ENCODE results near the gene SRCAP.

SRCAP gene

DNA sequence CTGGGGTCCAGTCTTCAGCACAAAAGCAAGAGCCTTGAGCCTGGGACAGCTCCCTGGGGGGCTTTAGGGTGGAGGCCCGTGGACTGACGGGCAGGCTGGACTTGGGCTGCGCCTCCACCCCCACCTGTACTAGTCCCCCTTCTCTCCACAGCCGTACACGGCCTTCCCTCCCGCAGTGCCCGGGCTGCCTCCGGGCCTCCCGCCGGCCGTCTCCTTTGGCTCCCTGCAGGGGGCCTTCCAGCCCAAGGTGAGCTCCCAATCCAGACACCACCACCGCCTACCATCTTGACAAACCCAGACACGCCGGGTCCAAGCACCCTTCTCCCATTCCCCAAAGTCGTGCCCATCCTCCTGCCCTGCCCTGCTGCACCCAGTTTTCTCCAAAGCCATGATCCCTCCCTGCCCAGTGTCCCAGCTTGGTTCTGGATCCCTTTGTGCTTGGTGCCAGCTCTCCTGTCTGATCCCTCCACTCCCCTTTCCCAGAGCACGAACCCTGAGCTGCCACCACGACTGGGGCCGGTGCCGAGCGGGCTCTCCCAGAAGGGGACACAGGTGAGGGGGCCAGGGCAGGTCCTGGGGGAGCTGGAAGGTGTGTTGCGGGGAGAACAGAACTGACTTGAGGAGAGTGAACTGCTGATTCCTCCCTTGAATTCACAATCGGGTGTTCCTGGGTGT, 33.7 kb upstream of the SRCAP start:
- Histone ChIP-seq H3K9ac (ENCODE audit: low read depth, low read length) (no peak overlapping the region), H3K4me1 (ENCODE audit: control insufficient read depth, insufficient read depth, low read length) (no peaks in the 10 kb centered on the region), H3K36me3 (ENCODE audit: control insufficient read depth, insufficient read depth, low read length) (peaks cover 58% of the 10 kb centered on the region), H3K27ac (ENCODE audit: low read depth, low read length) (no peak overlapping the region), H3K4me3 (ENCODE audit: low read depth, low read length) (no peak overlapping the region), H3K9me3 (ENCODE audit: control insufficient read depth, insufficient read depth, low read length) (no peaks in the 10 kb centered on the region), H3K27me3 (ENCODE audit: control insufficient read depth, insufficient read depth, low read length) (peaks cover 72% of the 10 kb centered on the region)

DNA sequence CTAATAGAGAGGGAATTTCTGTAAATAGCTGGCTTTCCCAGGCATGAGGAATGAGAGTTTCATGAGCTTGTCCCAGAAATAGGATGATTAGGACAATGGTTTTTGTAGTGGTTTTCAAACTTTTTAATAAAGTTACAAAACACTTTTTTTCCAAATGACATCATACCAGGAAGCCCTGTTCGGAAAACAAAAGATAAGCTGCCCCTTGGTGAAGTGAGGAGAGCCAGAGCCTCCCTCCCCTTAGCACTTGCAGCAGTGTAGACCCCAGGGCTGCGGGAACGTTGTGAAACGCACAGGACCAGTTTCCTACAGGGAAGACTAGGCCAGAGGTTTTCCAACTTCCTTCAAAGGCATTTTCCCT, 33.2 kb upstream of the SRCAP start:
- Histone ChIP-seq H3K9me3 (ENCODE audit: control insufficient read depth, insufficient read depth, low read length) (no peaks in the 10 kb centered on the region), H3K27me3 (ENCODE audit: control insufficient read depth, insufficient read depth, low read length) (peaks cover 72% of the 10 kb centered on the region), H3K4me1 (ENCODE audit: control insufficient read depth, insufficient read depth, low read length) (no peaks in the 10 kb centered on the region), H3K9ac (ENCODE audit: low read depth, low read length) (no peak overlapping the region), H3K27ac (ENCODE audit: low read depth, low read length) (no peak overlapping the region), H3K4me3 (ENCODE audit: low read depth, low read length) (no peak overlapping the region), H3K36me3 (ENCODE audit: control insufficient read depth, insufficient read depth, low read length) (peaks cover 58% of the 10 kb centered on the region)

DNA sequence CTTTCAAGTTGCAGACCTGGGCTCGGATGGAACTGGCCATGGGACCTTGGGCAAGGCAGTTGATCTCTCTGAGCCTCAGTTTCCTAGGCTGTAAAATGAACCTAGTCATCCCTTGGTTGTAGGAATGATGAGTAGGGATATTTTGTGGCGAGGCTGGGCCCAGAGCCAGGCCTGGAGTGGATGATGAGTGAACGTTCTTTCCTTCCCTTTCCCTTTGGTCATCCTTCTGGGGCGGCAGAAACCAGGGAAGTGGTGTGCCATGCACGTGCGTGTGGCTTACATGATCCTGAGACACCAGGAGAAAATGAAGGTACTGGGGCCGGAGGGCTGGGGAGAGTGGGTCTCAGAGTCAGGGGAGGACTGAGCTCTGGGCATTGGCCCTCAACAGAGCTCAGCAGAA, 32.3 kb upstream of the SRCAP start:
- Histone ChIP-seq H3K27ac (ENCODE audit: low read depth, low read length) (no peak overlapping the region), H3K36me3 (ENCODE audit: control insufficient read depth, insufficient read depth, low read length) (peaks cover 53% of the 10 kb centered on the region), H3K9ac (ENCODE audit: low read depth, low read length) (no peak overlapping the region), H3K4me3 (ENCODE audit: low read depth, low read length) (no peak overlapping the region), H3K9me3 (ENCODE audit: control insufficient read depth, insufficient read depth, low read length) (no peaks in the 10 kb centered on the region), H3K27me3 (ENCODE audit: control insufficient read depth, insufficient read depth, low read length) (peaks cover 72% of the 10 kb centered on the region), H3K4me1 (ENCODE audit: control insufficient read depth, insufficient read depth, low read length) (no peaks in the 10 kb centered on the region)

- Histone ChIP-seq H3K9ac (ENCODE audit: low read depth, low read length) (no peak overlapping the region), H3K27ac (ENCODE audit: low read depth, low read length) (no peak overlapping the region), H3K9me3 (ENCODE audit: control insufficient read depth, insufficient read depth, low read length) (no peaks in the 10 kb centered on the region), H3K4me1 (ENCODE audit: control insufficient read depth, insufficient read depth, low read length) (no peaks in the 10 kb centered on the region), H3K4me3 (ENCODE audit: low read depth, low read length) (no peak overlapping the region), H3K27me3 (ENCODE audit: control insufficient read depth, insufficient read depth, low read length) (peaks cover 75% of the 10 kb centered on the region), H3K36me3 (ENCODE audit: control insufficient read depth, insufficient read depth, low read length) (peaks cover 47% of the 10 kb centered on the region)
These were observed 31.5 kb upstream of the SRCAP start for GRCh38 chr16:30667361-30667905.

GRCh38 chr16:30668393-30668792, 30.6 kb upstream of the SRCAP start:
- H3K36me3 ChIP-seq (ENCODE audit: control insufficient read depth, insufficient read depth, low read length) = peaks cover 37% of the 10 kb centered on the region; the same call in 1 of the 2 replicates

DNA sequence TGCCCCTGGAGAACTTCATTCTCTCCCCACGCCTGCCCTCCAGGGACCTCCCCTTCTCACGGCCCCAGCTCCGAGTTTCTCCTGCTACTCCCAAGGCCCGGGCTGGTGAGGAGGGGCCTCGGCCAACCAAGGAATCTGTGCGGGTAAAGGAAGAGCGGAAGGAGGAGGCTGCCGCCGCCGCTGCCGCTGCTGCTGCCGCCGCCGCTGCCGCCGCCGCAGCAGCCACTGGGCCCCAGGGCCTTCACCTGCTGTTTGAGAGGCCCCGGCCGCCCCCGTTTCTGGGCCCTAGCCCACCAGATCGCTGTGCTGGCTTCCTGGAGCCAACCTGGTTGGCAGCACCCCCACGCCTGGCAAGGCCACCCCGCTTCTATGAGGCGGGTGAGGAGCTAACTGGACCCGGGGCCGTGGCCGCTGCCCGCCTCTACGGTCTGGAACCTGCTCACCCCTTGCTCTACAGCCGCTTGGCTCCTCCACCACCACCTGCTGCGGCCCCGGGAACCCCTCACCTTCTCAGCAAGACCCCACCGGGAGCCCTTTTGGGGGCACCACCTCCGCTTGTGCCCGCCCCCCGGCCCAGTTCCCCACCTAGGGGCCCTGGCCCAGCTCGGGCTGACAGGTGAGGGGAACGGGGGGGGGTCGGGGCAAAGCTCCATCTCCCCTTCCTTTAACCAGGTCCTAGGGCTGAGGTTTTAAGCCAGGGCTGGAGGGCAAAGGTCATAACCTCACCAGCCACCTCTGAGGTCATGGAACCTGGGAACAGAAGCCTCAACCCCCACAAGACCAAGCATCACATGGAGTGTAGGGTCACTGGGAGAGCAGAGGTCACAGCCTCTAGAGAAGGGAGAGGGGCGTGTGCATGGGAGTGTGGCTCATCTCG, 29.7 kb upstream of the SRCAP start:
- Histone ChIP-seq H3K9me3 (ENCODE audit: control insufficient read depth, insufficient read depth, low read length) (no peaks in the 10 kb centered on the region), H3K27me3 (ENCODE audit: control insufficient read depth, insufficient read depth, low read length) (peaks cover 83% of the 10 kb centered on the region), H3K27ac (ENCODE audit: low read depth, low read length) (no peak overlapping the region), H3K36me3 (ENCODE audit: control insufficient read depth, insufficient read depth, low read length) (peaks cover 36% of the 10 kb centered on the region; the same call in 1 of the 2 replicates), H3K4me3 (ENCODE audit: low read depth, low read length) (no peak overlapping the region), H3K4me1 (ENCODE audit: control insufficient read depth, insufficient read depth, low read length) (no peaks in the 10 kb centered on the region), H3K9ac (ENCODE audit: low read depth, low read length) (no peak overlapping the region)

More at GRCh38 chr16:30668393-30668792, 30.6 kb upstream of the SRCAP start:
- H3K27ac ChIP-seq (ENCODE audit: low read depth, low read length) = no peak overlapping the region
- H3K4me1 ChIP-seq (ENCODE audit: control insufficient read depth, insufficient read depth, low read length) = no peaks in the 10 kb centered on the region
- no peak overlapping the region for H3K9ac ChIP-seq (ENCODE audit: low read depth, low read length)
- peaks cover 75% of the 10 kb centered on the region for H3K27me3 ChIP-seq (ENCODE audit: control insufficient read depth, insufficient read depth, low read length)
- H3K9me3 ChIP-seq (ENCODE audit: control insufficient read depth, insufficient read depth, low read length) = no peaks in the 10 kb centered on the region
- H3K4me3 ChIP-seq (ENCODE audit: low read depth, low read length) = no peak overlapping the region

- Histone ChIP-seq H3K9ac (ENCODE audit: low read depth, low read length) (no peak overlapping the region), H3K27me3 (ENCODE audit: control insufficient read depth, insufficient read depth, low read length) (peaks cover 90% of the 10 kb centered on the region), H3K9me3 (ENCODE audit: control insufficient read depth, insufficient read depth, low read length) (no peaks in the 10 kb centered on the region), H3K27ac (ENCODE audit: low read depth, low read length) (no peak overlapping the region), H3K4me3 (ENCODE audit: low read depth, low read length) (no peak overlapping the region), H3K36me3 (ENCODE audit: control insufficient read depth, insufficient read depth, low read length) (peaks cover 31% of the 10 kb centered on the region; the same call in 1 of the 2 replicates), H3K4me1 (ENCODE audit: control insufficient read depth, insufficient read depth, low read length) (no peaks in the 10 kb centered on the region)
These were observed 28.8 kb upstream of the SRCAP start for GRCh38 chr16:30669903-30670824.

- no peak overlapping the region for H3K9ac ChIP-seq (ENCODE audit: low read depth, low read length)
- no peaks in the 10 kb centered on the region for H3K9me3 ChIP-seq (ENCODE audit: control insufficient read depth, insufficient read depth, low read length)
- H3K36me3 ChIP-seq (ENCODE audit: control insufficient read depth, insufficient read depth, low read length) = no peaks in the 10 kb centered on the region
- H3K4me3 ChIP-seq (ENCODE audit: low read depth, low read length) = no peak overlapping the region
- H3K27me3 ChIP-seq (ENCODE audit: control insufficient read depth, insufficient read depth, low read length) = peaks cover 94% of the 10 kb centered on the region
- no peak overlapping the region for H3K27ac ChIP-seq (ENCODE audit: low read depth, low read length)
- H3K4me1 ChIP-seq (ENCODE audit: control insufficient read depth, insufficient read depth, low read length) = peaks cover 4% of the 10 kb centered on the region; the same call in 1 of the 2 replicates
These were observed 23.8 kb upstream of the SRCAP start for GRCh38 chr16:30675143-30675542.

GRCh38 chr16:30677931-30678585, 20.9 kb upstream of the SRCAP start:
- peaks cover 95% of the 10 kb centered on the region for H3K27me3 ChIP-seq (ENCODE audit: control insufficient read depth, insufficient read depth, low read length)
- peaks cover 4% of the 10 kb centered on the region; the same call in 1 of the 2 replicates for H3K4me1 ChIP-seq (ENCODE audit: control insufficient read depth, insufficient read depth, low read length)
- no peak overlapping the region for H3K9ac ChIP-seq (ENCODE audit: low read depth, low read length)

DNA sequence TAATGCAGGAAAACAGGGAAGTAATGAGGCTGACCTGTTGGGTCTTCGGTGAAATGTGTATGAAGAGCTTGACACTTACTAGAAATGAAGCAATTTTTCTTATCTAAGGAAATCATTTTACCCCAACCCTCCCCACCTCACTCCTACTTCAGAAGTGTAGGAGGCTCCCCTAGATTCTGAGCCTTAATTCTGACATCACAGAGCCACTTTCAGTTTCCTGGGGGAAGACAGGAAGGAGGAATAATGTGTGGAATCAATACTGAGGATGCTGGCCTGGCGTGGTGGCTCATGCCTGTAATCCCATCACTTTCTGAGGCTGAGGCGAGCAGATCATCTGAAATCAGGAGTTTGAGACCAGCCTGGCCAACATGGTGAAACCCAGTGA, 20.4 kb upstream of the SRCAP start:
- Histone ChIP-seq H3K36me3 (ENCODE audit: control insufficient read depth, insufficient read depth, low read length) (no peaks in the 10 kb centered on the region), H3K27me3 (ENCODE audit: control insufficient read depth, insufficient read depth, low read length) (peaks cover 95% of the 10 kb centered on the region), H3K27ac (ENCODE audit: low read depth, low read length) (no peak overlapping the region), H3K4me1 (ENCODE audit: control insufficient read depth, insufficient read depth, low read length) (peaks cover 4% of the 10 kb centered on the region; the same call in 1 of the 2 replicates), H3K9me3 (ENCODE audit: control insufficient read depth, insufficient read depth, low read length) (no peaks in the 10 kb centered on the region), H3K9ac (ENCODE audit: low read depth, low read length) (no peak overlapping the region), H3K4me3 (ENCODE audit: low read depth, low read length) (no peak overlapping the region)

More at GRCh38 chr16:30677931-30678585, 20.9 kb upstream of the SRCAP start:
- Histone ChIP-seq H3K9me3 (ENCODE audit: control insufficient read depth, insufficient read depth, low read length) (no peaks in the 10 kb centered on the region), H3K36me3 (ENCODE audit: control insufficient read depth, insufficient read depth, low read length) (no peaks in the 10 kb centered on the region), H3K4me3 (ENCODE audit: low read depth, low read length) (no peak overlapping the region), H3K27ac (ENCODE audit: low read depth, low read length) (no peak overlapping the region)
